ENCODE measurements around the gene OR6K2. TPM values are rescaled to one million over a fixed set of nuclear protein-coding genes. Genes with fewer than 3 reads are reported as not detected.

Gene OR6K2
- total and polyA plus RNA-seq, 2 of the 13 experiments (the other 11 are each of a cell fraction or from before 2014, with no cell fraction given), result not detected

- TF ChIP-seq THYN1 (CRISPR knock-in tag; IDR thresholded peaks at IDR 0.05; ENCODE audit: borderline replicate concordance, low read depth) (no peak), ZNF619 (CRISPR knock-in tag; IDR thresholded peaks at IDR 0.05) (no peak), PBX2 (CRISPR knock-in tag; IDR thresholded peaks at IDR 0.05) (no peak), ZNF775 (CRISPR knock-in tag; IDR thresholded peaks at IDR 0.05; ENCODE audit: borderline replicate concordance) (no peak)
Measured at GRCh38 chr1:158654571-158654970, 45.9 kb downstream of the OR6K2 start (continued).

- no peak overlapping the region for H3K4me2 ChIP-seq (ENCODE audit: low read depth, low read length)
- no peak overlapping the region for H3K27ac ChIP-seq (ENCODE audit: extremely low read length, insufficient read depth, low read length)
- H3K9ac ChIP-seq (ENCODE audit: insufficient read depth, low read depth, low read length), result no peak overlapping the region
- intact Hi-C loops (cut with micrococcal nuclease; ENCODE audit: unreplicated experiment) (no loop called here), in situ Hi-C loops (cut with HindIII; ENCODE audit: extremely low pct_ligation_motif_present, low pct_unique_long_range_greater_than_20kb) (no loop called here)
- POLR2A ChIA-PET, result no interaction called here
- no peaks in the 10 kb centered on the region for H3K79me2 ChIP-seq (ENCODE audit: insufficient read depth, low read length)
- no peak overlapping the region for H3K4me3 ChIP-seq (replicated peaks in 1 of 3; ENCODE audit: insufficient read depth in 1 of 3, low read depth in 2 of 3, low read length in 3 of 3)
- H3K9me3 ChIP-seq (ENCODE audit: low read length), result peaks cover 3% of the 10 kb centered on the region; the same call in 1 of the 2 replicates
- H2AFZ ChIP-seq (ENCODE audit: low read length), result no peak overlapping the region
- no peak for ATAC-seq
- H3K4me1 ChIP-seq (ENCODE audit: insufficient read depth, low read length), result no peaks in the 10 kb centered on the region
- no peak for FAIRE-seq
- no peaks in the 10 kb centered on the region for H3K36me3 ChIP-seq (replicated peaks in 1 of 2; ENCODE audit: control insufficient read depth in 1 of 2, insufficient read depth in 2 of 2, low read length in 2 of 2)
- no peak for DNase-seq (ENCODE audit: low spot score)
- BruUV-seq (replicated peaks), result no TSS peak
- no peaks in the 10 kb centered on the region for H3K27me3 ChIP-seq (ENCODE audit: control insufficient read depth in 1 of 2, insufficient read depth in 2 of 2, low read length in 2 of 2)
- no peaks in the 10 kb centered on the region for H4K20me1 ChIP-seq (ENCODE audit: insufficient read depth, low read length)
- CTCF ChIA-PET (ENCODE audit: low intra/inter-chr PET ratio, low total read pairs), result no interaction called here
- no peak for TF ChIP-seq ZNF484 (CRISPR knock-in tag; IDR thresholded peaks at IDR 0.05; ENCODE audit: borderline replicate concordance, low read depth)
- no peak for TF ChIP-seq HMGXB4 (CRISPR knock-in tag; IDR thresholded peaks at IDR 0.05; ENCODE audit: borderline replicate concordance in 1 of 2, low read depth in 1 of 2)
- no peak for TF ChIP-seq POGZ (CRISPR knock-in tag; IDR thresholded peaks at IDR 0.05)
- no peak for TF ChIP-seq U2AF2 (IDR thresholded peaks at IDR 0.05; ENCODE audit: low read depth, low read length)
- no peak for TF ChIP-seq PRPF4 (IDR thresholded peaks at IDR 0.05; ENCODE audit: low read depth, low read length, poor library complexity, severe bottlenecking)
- no peak for TF ChIP-seq KDM3A (CRISPR knock-in tag; IDR thresholded peaks at IDR 0.05; ENCODE audit: low read depth)
- no peak for TF ChIP-seq ZBED4 (CRISPR knock-in tag; IDR thresholded peaks at IDR 0.05; ENCODE audit: borderline replicate concordance)
- no peak for TF ChIP-seq ZNF12 (CRISPR knock-in tag; IDR thresholded peaks at IDR 0.05)
- TF ChIP-seq IRF1 (CRISPR knock-in tag; IDR thresholded peaks at IDR 0.05; ENCODE audit: low read depth), result no peak
Measured at GRCh38 chr1:158654086-158654485, 46.4 kb downstream of the OR6K2 start.
